HEK293T (cell line): ENCODE data around the gene GPR157.

ENCODE experiments used
- CTCF ChIA-PET: fragments of 350-600 bp; formaldehyde crosslinking; extraction: SDS; loops from one replicate; lab custom pipeline; 2021; ENCODE audit warnings: antibody characterized with exemption, inconsistent platforms; lab: Yijun Ruan, JAX
- POLR2A ChIA-PET: fragments of 350-600 bp; formaldehyde crosslinking; extraction: SDS; loops from one replicate; lab custom pipeline; 2020; ENCODE audit warnings: antibody characterized with exemption, inconsistent platforms; lab: Yijun Ruan, JAX
- DNase-seq: peaks from one replicate; pipeline ENCODE4 v3.0.0; 2012; ENCODE audit warnings: mixed read lengths; ENCODE audit errors: extremely low spot score
- ARNT ChIP-seq: fragments of 450-650 bp; IDR thresholded peaks from 2 replicates; pipeline ENCODE4 v1.6.1; 2017; ENCODE audit warnings: mild to moderate bottlenecking
- BHLHE40 ChIP-seq: fragments of 450-650 bp; IDR thresholded peaks from 2 replicates; pipeline ENCODE4 v1.6.1; 2016; ENCODE audit warnings: mild to moderate bottlenecking, moderate library complexity, borderline replicate concordance
- CTBP1 ChIP-seq: fragments of 450-650 bp; IDR thresholded peaks from 2 replicates; pipeline ENCODE4 v1.6.1; 2016; ENCODE audit warnings: borderline replicate concordance
- ELF4 ChIP-seq: fragments of 450-650 bp; IDR thresholded peaks from 2 replicates; pipeline ENCODE4 v1.6.1; 2017; ENCODE audit warnings: antibody characterized with exemption
- FOXA1 ChIP-seq: fragments of 450-650 bp; IDR thresholded peaks from 2 replicates; pipeline ENCODE4 v1.6.1; 2016; ENCODE audit warnings: mild to moderate bottlenecking
- FOXK2 ChIP-seq: fragments of 450-650 bp; IDR thresholded peaks from 2 replicates; pipeline ENCODE4 v1.6.1; 2016; ENCODE audit warnings: mild to moderate bottlenecking
- FOXM1 ChIP-seq: fragments of 450-650 bp; IDR thresholded peaks from 2 replicates; pipeline ENCODE4 v1.6.1; 2017; ENCODE audit warnings: mild to moderate bottlenecking, borderline replicate concordance
- HDGF ChIP-seq: fragments of 450-650 bp; IDR thresholded peaks from 2 replicates; pipeline ENCODE4 v1.6.1; 2017; ENCODE audit warnings: antibody characterized with exemption, borderline replicate concordance
- L3MBTL2 ChIP-seq: fragments of 450-650 bp; conservative IDR thresholded peaks from 2 replicates; pipeline ENCODE4 v1.6.1; 2016; ENCODE audit warnings: mild to moderate bottlenecking
- LEF1 ChIP-seq: fragments of 450-650 bp; IDR thresholded peaks from 2 replicates; pipeline ENCODE4 v1.6.1; 2017; ENCODE audit warnings: mild to moderate bottlenecking, borderline replicate concordance
- NFRKB ChIP-seq: fragments of 450-650 bp; IDR thresholded peaks from 2 replicates; pipeline ENCODE4 v1.6.1; 2016; ENCODE audit warnings: mild to moderate bottlenecking, moderate library complexity
- PKNOX1 ChIP-seq: fragments of 450-650 bp; IDR thresholded peaks from 2 replicates; pipeline ENCODE4 v1.6.1; 2016
- SP1 ChIP-seq: fragments of 450-650 bp; IDR thresholded peaks from 2 replicates; pipeline ENCODE4 v1.6.1; 2017
- SUZ12 ChIP-seq: fragments of 450-650 bp; IDR thresholded peaks from 2 replicates; pipeline ENCODE4 v1.6.1; 2016; ENCODE audit warnings: mild to moderate bottlenecking
- TARDBP ChIP-seq: fragments of 450-650 bp; IDR thresholded peaks from 2 replicates; pipeline ENCODE4 v1.6.1; 2016
- ZNF384 ChIP-seq: fragments of 450-650 bp; IDR thresholded peaks from 2 replicates; pipeline ENCODE4 v1.6.1; 2016

Gene GPR157

GRCh38 chr1:9108056-9108665 lies 20.7 kb downstream of the GPR157 start:
- ChIA-PET CTCF (no interaction called here), POLR2A (no interaction called here)

GRCh38 chr1:9107136-9107535 lies 21.8 kb downstream of the GPR157 start:
- DNase-seq, result no peak
- POLR2A ChIA-PET, result no interaction called here
- CTCF ChIA-PET, result no interaction called here
- no peak for TF ChIP-seq LEF1
- TF ChIP-seq PKNOX1, result no peak
- no peak for TF ChIP-seq HDGF
- no peak for TF ChIP-seq BHLHE40
- TF ChIP-seq FOXM1, result no peak
- no peak for TF ChIP-seq SP1
- no peak for TF ChIP-seq NFRKB
- no peak for TF ChIP-seq L3MBTL2

More at GRCh38 chr1:9108056-9108665, 20.7 kb downstream of the GPR157 start:
- DNase-seq, result no peak
- no peak for TF ChIP-seq BHLHE40
- no peak for TF ChIP-seq TARDBP
- no peak for TF ChIP-seq CTBP1
- no peak for TF ChIP-seq FOXM1
- no peak for TF ChIP-seq ARNT
- TF ChIP-seq LEF1, result no peak
- TF ChIP-seq ELF4, result no peak
- TF ChIP-seq FOXA1, result no peak
- no peak for TF ChIP-seq PKNOX1
- no peak for TF ChIP-seq SUZ12
- TF ChIP-seq HDGF, result no peak

- POLR2A ChIA-PET, result no interaction called here
- no peak for DNase-seq
- TF ChIP-seq FOXA1 (no peak), TARDBP (no peak), CTBP1 (no peak), FOXK2 (no peak), NFRKB (no peak), ZNF384 (no peak), FOXM1 (no peak), PKNOX1 (no peak), ELF4 (no peak)
- CTCF ChIA-PET, result no interaction called here
Measured at GRCh38 chr1:9106286-9106685, 22.6 kb downstream of the GPR157 start.

GRCh38 chr1:9105336-9105867 lies 23.5 kb downstream of the GPR157 start:
- TF ChIP-seq L3MBTL2 (no peak), ZNF384 (no peak), SP1 (no peak), FOXK2 (no peak)
- ChIA-PET POLR2A (no interaction called here), CTCF (no interaction called here)
- DNase-seq, result no peak

- TF ChIP-seq BHLHE40 (no peak), HDGF (no peak), ELF4 (no peak)
- CTCF ChIA-PET, result interaction anchor here (0.6 to 1.7 kb wide), 7 partner anchors 9 to 184 kb away, joined by 3 to 7 read pairs (median 4); no protein-coding TSS in a partner anchor
- POLR2A ChIA-PET, result no interaction called here
- peak; percentile 65 for DNase-seq
Measured at GRCh38 chr1:9101510-9102146, 27.3 kb downstream of the GPR157 start.

GRCh38 chr1:9100471-9101043 lies 28.3 kb downstream of the GPR157 start:
- POLR2A ChIA-PET, result no interaction called here
- no peak for TF ChIP-seq ZNF384
- TF ChIP-seq HDGF, result no peak
- no peak for TF ChIP-seq TARDBP
- no peak for TF ChIP-seq SP1
- no peak for TF ChIP-seq L3MBTL2
- no peak for TF ChIP-seq CTBP1
- no peak for TF ChIP-seq LEF1
- DNase-seq, result no peak
- CTCF ChIA-PET, result no interaction called here

- TF ChIP-seq FOXM1 (no peak), L3MBTL2 (no peak), ARNT (no peak), PKNOX1 (no peak), NFRKB (no peak), BHLHE40 (no peak), HDGF (no peak), FOXK2 (no peak), LEF1 (no peak), ELF4 (no peak)
- CTCF ChIA-PET, result interaction anchor here (0.6 kb wide), 1 partner anchor 358 kb away, joined by 3 read pairs; no protein-coding TSS in a partner anchor
- POLR2A ChIA-PET, result no interaction called here
- DNase-seq, result no peak
Measured at GRCh38 chr1:9099555-9099954, 29.3 kb downstream of the GPR157 start.
